Kidney epithelial cell (primary cell): Measurements from ENCODE around the gene VPS33A. TPM values are rescaled to one million over a fixed set of nuclear protein-coding genes. Genes with fewer than 3 reads are reported as not detected.

Experiments used
- DNase-seq: peaks from one replicate; pipeline ENCODE4 v3.0.0-alpha.2; 2010; ENCODE audit warnings: low read depth
- H3K27me3 ChIP-seq: 2 replicates; pipeline ENCODE4 v1.6.0; 2011; ENCODE audit warnings: low read length; ENCODE audit not compliant: control insufficient read depth, insufficient read depth
- H3K36me3 ChIP-seq: 2 replicates; pipeline ENCODE4 v1.5.1; 2011; ENCODE audit warnings: low read length; ENCODE audit not compliant: control insufficient read depth, insufficient read depth
- H3K4me3 ChIP-seq: 2 replicates; pipeline ENCODE4 v1.5.1; 2011; ENCODE audit warnings: low read depth, mild to moderate bottlenecking, control low read depth, low read length
- total RNA-seq: library from RNA; depleted of rRNA; stranded (reverse); fragments of >200 nt; gene quantifications from 2 replicates; pipeline ENCODE4 v1.2.3, GENCODE V29; 2015
- TF ChIP-seq, protein P1 (sequence below): IDR thresholded peaks from 2 replicates; pipeline ENCODE4 v1.5.1; 2011; ENCODE audit warnings: mild to moderate bottlenecking, moderate library complexity, low read length, control low read depth, inconsistent platforms; ENCODE audit not compliant: insufficient read depth, poor library complexity, severe bottlenecking

The VPS33A gene
- total RNA-seq, 1 donor from 2014 or later: 26.3 TPM

DNA sequence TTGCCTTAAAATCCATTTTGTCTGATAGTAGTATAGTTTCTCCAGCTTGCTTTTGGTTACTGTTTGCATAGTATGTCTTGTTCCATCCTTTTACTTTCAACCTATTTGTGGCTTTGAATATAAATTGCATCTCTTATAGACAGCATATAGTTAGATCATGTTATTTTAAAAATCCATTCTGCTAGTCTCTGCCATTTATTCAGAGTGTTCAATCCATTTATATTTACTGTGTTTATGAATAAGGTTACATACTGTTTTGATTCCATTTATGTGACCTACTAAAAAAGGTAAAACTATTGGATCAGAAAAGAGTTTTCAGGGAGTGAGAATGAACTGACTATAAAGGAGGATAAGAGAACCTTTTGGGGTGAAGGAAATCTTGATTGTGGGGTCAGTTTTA lies 29.6 kb upstream of the VPS33A start:
- no peak for DNase-seq
- no peak overlapping the region for H3K4me3 ChIP-seq
- H3K36me3 ChIP-seq: peaks cover 2% of the 10 kb centered on the region
- no peaks in the 10 kb centered on the region for H3K27me3 ChIP-seq
- TF ChIP-seq, protein P1, sequence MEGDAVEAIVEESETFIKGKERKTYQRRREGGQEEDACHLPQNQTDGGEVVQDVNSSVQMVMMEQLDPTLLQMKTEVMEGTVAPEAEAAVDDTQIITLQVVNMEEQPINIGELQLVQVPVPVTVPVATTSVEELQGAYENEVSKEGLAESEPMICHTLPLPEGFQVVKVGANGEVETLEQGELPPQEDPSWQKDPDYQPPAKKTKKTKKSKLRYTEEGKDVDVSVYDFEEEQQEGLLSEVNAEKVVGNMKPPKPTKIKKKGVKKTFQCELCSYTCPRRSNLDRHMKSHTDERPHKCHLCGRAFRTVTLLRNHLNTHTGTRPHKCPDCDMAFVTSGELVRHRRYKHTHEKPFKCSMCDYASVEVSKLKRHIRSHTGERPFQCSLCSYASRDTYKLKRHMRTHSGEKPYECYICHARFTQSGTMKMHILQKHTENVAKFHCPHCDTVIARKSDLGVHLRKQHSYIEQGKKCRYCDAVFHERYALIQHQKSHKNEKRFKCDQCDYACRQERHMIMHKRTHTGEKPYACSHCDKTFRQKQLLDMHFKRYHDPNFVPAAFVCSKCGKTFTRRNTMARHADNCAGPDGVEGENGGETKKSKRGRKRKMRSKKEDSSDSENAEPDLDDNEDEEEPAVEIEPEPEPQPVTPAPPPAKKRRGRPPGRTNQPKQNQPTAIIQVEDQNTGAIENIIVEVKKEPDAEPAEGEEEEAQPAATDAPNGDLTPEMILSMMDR: no peak

DNA sequence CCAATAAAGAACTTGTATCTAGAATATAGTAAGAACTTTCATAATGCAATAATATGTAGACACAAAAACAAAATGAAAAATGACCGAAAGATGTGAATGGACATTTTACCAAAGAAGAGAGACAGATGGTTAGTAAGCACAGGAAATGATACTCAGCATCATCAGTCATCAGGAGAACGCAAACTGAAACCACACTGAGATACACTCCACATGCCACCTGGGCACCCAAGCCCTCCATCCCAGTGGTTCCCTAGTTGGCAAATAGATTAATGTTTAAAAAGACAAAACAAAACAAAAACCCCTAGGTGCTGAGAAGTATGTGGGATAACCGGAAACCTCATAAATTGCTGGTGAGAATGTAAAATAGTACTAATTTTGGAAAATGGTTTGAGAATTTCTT lies 26.8 kb upstream of the VPS33A start:
- no peaks in the 10 kb centered on the region for H3K27me3 ChIP-seq
- TF ChIP-seq, protein P1: no peak
- H3K36me3 ChIP-seq: peaks cover 2% of the 10 kb centered on the region
- no peak overlapping the region for H3K4me3 ChIP-seq
- no peak for DNase-seq

DNA sequence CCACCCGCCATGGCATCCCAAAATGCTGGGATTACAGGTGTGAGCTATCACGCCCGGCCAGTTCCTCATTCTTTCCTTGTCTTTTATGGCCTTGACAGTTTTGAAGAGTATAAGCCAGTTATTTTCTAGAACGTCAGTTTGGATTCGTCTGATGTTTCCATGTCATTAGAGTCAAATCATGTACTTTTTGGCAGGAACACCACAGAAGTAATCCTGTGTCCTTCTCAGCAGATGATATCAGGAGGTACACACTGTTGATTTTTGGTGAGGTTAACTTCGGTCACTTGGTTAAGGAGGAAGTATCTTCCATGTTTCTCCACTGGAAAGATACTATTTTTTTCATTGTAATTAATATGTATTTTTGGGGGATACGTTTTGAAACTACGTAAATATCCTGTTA lies 25.1 kb upstream of the VPS33A start:
- DNase-seq: no peak
- Histone ChIP-seq H3K27me3 (no peaks in the 10 kb centered on the region), H3K4me3 (no peak overlapping the region), H3K36me3 (no peaks in the 10 kb centered on the region)
- TF ChIP-seq, protein P1: no peak

DNA sequence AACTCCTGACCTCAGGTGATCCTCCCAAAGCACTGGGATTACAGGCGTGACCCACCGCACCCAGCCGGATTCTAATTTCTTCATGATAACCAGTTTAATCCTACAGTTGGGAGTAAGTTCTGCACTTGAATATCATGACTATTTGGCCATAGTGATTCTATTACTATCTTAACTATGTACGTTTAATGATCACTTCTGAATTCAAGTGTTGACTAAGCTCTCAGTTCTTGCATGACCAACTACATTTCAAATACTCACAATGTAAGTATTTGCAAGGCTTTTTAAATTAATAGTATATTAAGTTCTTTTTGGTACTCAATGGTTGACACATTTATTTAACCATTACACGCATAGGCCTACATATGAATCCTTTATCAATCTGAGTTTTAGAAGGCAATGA lies 17.4 kb upstream of the VPS33A start:
- TF ChIP-seq, protein P1: no peak
- Histone ChIP-seq H3K27me3 (no peaks in the 10 kb centered on the region), H3K36me3 (no peaks in the 10 kb centered on the region), H3K4me3 (no peak overlapping the region)
- no peak for DNase-seq

DNA sequence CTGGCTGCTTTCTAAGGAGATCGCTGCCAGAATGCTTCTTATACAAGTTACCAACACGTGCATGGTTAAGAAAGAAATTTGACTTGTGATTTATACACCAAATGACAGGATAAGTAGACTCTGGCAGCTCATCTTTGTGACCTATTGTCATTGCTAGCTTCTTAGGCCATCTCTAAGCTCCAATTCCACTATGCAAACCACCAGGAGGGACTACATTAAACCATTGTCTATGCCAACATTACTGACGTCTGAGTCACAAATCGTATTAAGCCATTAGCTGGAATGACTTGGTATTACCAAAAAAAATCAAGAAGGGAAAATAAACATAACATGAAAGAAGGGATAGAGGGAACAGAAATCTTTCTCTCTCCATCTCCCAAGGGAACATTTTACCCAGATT lies 15.8 kb upstream of the VPS33A start:
- Histone ChIP-seq H3K27me3 (no peaks in the 10 kb centered on the region), H3K36me3 (no peaks in the 10 kb centered on the region), H3K4me3 (no peak overlapping the region)
- no peak for DNase-seq
- TF ChIP-seq, protein P1: no peak

DNA sequence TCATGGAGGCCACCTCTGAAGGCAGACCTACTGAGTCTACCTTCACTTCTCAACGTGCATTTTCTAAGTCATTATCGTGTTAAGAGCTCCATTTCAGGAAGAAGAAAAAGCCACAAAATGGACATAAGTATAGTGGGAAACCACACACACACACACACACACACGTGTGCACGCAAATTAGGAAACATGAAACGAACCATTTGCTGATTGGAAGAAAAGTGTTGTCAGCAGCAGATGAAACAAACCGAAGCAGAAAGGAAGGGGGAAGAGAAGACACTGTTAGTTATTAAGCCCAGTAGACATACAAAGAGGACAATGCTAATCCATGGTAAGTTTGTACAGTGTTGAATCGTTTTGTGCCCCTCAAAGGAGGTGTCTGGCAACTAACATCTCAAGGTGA lies 9.9 kb upstream of the VPS33A start:
- DNase-seq: no peak
- Histone ChIP-seq H3K36me3 (peaks cover 2% of the 10 kb centered on the region), H3K27me3 (no peaks in the 10 kb centered on the region), H3K4me3 (no peak overlapping the region)
- TF ChIP-seq, protein P1: no peak
